A673 (cell line): Measurements from ENCODE around the gene PERM1. TPM values are rescaled to one million over a fixed set of nuclear protein-coding genes. Genes with fewer than 3 reads are reported as not detected.
A peak's percentile ranks its signal among the peaks of the same experiment; 100 is the strongest.
"Not testable (repeated sequence)": the region's sequence is repeated elsewhere in the genome, so short reads cannot be mapped to it uniquely, and the experiment has no call there.

Source experiments
- Bru-seq: library from RNA; stranded (reverse); fragments of 400-500 nt; gene quantifications from one replicate; lab custom pipeline; 2021; lab: Mats Ljungman, UMichigan
- BruChase-seq, 2 experiments: library from RNA; stranded (reverse); fragments of 400-500 nt; gene quantifications; one replicate each; lab custom pipeline; 2021; lab: Mats Ljungman, UMichigan
- BruUV-seq: library from RNA; stranded (reverse); fragments of 400-500 nt; replicated peaks from 2 replicates; lab custom pipeline; 2021; lab: Mats Ljungman, UMichigan
- CTCF ChIA-PET: fragments of 300-600 bp; sonication (Branson Sonifier 250); formaldehyde crosslinking; loops from one replicate; lab custom pipeline; 2022; ENCODE audit warnings: antibody characterized with exemption; lab: Charles Lee
- POLR2A ChIA-PET: fragments of 300-600 bp; sonication (Branson Sonifier 250); formaldehyde crosslinking; loops from one replicate; lab custom pipeline; 2022; ENCODE audit warnings: antibody characterized with exemption; ENCODE audit not compliant: low non-redundant PET; lab: Charles Lee
- DNase-seq: peaks from one replicate; pipeline ENCODE4 v3.0.0-alpha.2; 2015; ENCODE audit warnings: low spot score
- H3K27ac ChIP-seq: fragments of 200-600 bp; sonication (generic); 2 replicates; pipeline ENCODE4 v1.5.1; 2016; ENCODE audit warnings: mixed run types, low read depth, mild to moderate bottlenecking, mixed read lengths, antibody characterized with exemption, low read length; ENCODE audit not compliant: poor library complexity, severe bottlenecking
- H3K27me3 ChIP-seq: fragments of 200-600 bp; sonication (generic); replicated peaks from 2 replicates; pipeline ENCODE4 v1.6.1; 2017; ENCODE audit warnings: mixed run types, low read depth, mild to moderate bottlenecking, mixed read lengths, antibody characterized with exemption, low read length; ENCODE audit not compliant: insufficient read depth, poor library complexity
- H3K36me3 ChIP-seq: fragments of 200-600 bp; sonication (generic); 2 replicates; pipeline ENCODE4 v1.6.1; 2016; ENCODE audit warnings: mixed run types, mild to moderate bottlenecking, mixed read lengths, antibody characterized with exemption, low read length; ENCODE audit not compliant: insufficient read depth, poor library complexity, severe bottlenecking
- H3K4me1 ChIP-seq: fragments of 200-600 bp; sonication (generic); 2 replicates; pipeline ENCODE4 v1.6.1; 2017; ENCODE audit warnings: mixed run types, mild to moderate bottlenecking, mixed read lengths, antibody characterized with exemption, low read length; ENCODE audit not compliant: insufficient read depth, poor library complexity, severe bottlenecking
- H3K4me3 ChIP-seq: fragments of 200-600 bp; sonication (generic); 2 replicates; pipeline ENCODE4 v1.5.1; 2016; ENCODE audit warnings: low read depth, mixed run types, mild to moderate bottlenecking, mixed read lengths, low read length; ENCODE audit not compliant: poor library complexity, severe bottlenecking
- H3K9me3 ChIP-seq: fragments of 200-600 bp; sonication (generic); 2 replicates; pipeline ENCODE4 v1.6.1; 2016; ENCODE audit warnings: mixed run types, low read depth, mild to moderate bottlenecking, mixed read lengths, antibody characterized with exemption, low read length; ENCODE audit not compliant: poor library complexity, severe bottlenecking
- CTCF ChIP-seq: fragments of 300-800, 200-600 bp; sonication (generic); conservative IDR thresholded peaks from 2 replicates; pipeline ENCODE4 v1.5.1; 2017; ENCODE audit warnings: low read depth, mild to moderate bottlenecking, antibody characterized with exemption, low read length, moderate library complexity, mixed read lengths
- EZH2 ChIP-seq: fragments of 200-600 bp; sonication (generic); IDR thresholded peaks from 2 replicates; pipeline ENCODE4 v1.6.1; 2017; ENCODE audit warnings: borderline replicate concordance, low read depth, mild to moderate bottlenecking, mixed read lengths, antibody characterized with exemption, low read length; ENCODE audit not compliant: poor library complexity, severe bottlenecking
- intact Hi-C: fragments of 100-400 bp; cut with micrococcal nuclease; formaldehyde crosslinking; loops from one replicate; pipeline ENCODE4 v1.10.0; 2022; ENCODE audit not compliant: unreplicated experiment
- long read RNA-seq: library from polyadenylated mRNA; stranded (forward); transcript quantifications from one replicate; pipeline ENCODE4 v2.0.0, GENCODE V29; 2022
- total RNA-seq: library from RNA; stranded (reverse); gene quantifications from 2 replicates; pipeline ENCODE4 v1.2.3, GENCODE V29; 2021

The PERM1 gene, protein sequence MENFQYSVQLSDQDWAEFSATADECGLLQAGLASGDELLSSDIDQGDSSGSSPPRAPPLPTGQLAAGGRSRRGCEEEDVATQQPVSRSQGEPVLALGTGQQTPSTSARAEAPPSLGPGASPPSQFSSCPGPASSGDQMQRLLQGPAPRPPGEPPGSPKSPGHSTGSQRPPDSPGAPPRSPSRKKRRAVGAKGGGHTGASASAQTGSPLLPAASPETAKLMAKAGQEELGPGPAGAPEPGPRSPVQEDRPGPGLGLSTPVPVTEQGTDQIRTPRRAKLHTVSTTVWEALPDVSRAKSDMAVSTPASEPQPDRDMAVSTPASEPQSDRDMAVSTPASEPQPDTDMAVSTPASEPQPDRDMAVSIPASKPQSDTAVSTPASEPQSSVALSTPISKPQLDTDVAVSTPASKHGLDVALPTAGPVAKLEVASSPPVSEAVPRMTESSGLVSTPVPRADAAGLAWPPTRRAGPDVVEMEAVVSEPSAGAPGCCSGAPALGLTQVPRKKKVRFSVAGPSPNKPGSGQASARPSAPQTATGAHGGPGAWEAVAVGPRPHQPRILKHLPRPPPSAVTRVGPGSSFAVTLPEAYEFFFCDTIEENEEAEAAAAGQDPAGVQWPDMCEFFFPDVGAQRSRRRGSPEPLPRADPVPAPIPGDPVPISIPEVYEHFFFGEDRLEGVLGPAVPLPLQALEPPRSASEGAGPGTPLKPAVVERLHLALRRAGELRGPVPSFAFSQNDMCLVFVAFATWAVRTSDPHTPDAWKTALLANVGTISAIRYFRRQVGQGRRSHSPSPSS
- 0.28 TPM in 1 of 2 replicates, not detected in the other for total RNA-seq
- Bru-seq, nascent RNA: percentile 15 among the genes with signal in this experiment
- percentile 14 among the genes with signal in this experiment for BruChase-seq, experiment 1, labeled RNA remaining after a 2-hour chase
- percentile 19 among the genes with signal in this experiment for BruChase-seq, experiment 2, labeled RNA remaining after a 6-hour chase
- long read RNA-seq: 0 reads

DNA sequence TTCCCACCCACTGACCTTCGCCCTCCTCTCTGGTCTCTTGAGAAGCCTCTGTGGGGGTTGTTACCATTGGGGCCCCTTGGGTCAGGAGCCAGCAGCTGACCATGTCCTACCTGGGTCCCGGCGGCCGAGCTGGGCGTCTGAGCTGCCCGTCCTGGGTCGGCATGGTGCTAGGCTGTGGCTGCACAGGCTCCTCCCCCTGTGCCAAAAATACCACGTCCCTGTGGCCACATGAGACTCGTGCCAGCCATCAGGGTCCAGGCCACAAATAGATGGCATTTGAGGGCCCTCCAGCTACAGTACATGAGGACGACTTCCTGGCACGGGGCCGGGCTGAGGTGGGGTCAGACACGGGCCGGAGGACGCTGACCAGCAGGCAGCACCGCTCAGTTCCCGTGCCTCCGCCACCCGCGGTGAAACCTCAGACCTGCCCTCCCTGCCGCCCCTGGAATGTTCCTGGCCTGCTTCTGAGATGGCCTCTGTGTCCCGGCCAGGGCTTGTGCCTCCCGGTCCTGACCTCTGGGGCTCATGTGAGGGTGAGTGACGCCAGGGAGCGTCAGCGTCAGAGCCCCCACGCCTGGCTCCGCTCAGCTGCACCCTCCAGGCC, at the start of gene PERM1:
Gene PERM1, minus strand, starts transcription at position 139 of the 604 bp plus-strand sequence. CDS start 1,064 bp downstream, outside the sequence.
- Histone ChIP-seq H3K36me3 (no peaks in the 10 kb centered on the region), H3K9me3 (no peaks in the 10 kb centered on the region), H3K4me1 (no peaks in the 10 kb centered on the region), H3K4me3 (no peak within 1 kb of the TSS), H3K27me3 (no peaks in the 10 kb centered on the region), H3K27ac (no peak within 1 kb of the TSS)
- CTCF ChIA-PET: no interaction called here
- no peak for TF ChIP-seq EZH2
- TF ChIP-seq CTCF: no peak
- DNase-seq: no peak
- POLR2A ChIA-PET: interaction anchor here (0.6 kb wide), 1 partner anchor 12 kb away, joined by 4 read pairs; no protein-coding TSS in a partner anchor
- intact Hi-C loops: loop anchor here (5.0 kb wide), 1 partner anchor 80 kb away; no protein-coding TSS in a partner anchor
- BruUV-seq: no TSS peak

DNA sequence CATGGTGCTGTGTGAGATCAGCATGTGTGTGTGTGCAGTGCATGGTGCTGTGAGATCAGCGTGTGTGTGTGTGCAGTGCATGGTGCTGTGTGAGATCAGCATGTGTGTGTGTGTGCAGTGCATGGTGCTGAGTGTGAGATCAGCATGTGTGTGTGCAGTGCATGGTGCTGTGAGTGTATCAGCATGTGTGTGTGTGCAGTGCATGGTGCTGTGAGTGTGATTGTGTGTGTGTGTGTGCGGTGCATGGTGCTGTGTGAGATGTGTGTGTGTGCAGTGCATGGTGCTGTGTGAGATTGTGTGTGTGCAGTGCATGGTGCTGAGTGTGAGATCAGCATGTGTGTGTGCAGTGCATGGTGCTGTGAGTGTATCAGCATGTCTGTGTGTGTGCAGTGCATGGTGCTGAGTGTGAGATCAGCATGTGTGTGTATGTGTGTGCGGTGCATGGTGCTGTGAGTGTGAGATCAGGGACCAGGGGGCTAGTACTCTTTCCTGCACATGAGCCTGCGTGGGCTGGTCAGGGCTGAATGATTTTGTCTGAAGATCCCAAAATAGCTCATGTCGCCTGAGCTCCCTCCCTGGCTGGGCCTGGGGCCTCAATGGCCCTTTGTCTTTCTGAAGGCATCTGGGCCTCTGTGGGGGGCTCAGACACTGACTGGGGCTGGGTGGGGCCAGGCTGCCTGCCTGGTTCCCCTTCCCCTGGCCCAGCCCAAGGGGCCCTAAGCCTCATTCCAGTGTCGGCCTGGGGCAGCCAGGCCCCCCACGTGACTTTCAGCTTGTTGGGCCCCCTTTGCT, 49.2 kb upstream of the PERM1 start:
- intact Hi-C loops: loop anchor here (10.0 kb wide), 1 partner anchor 84 kb away; the partner anchor contains the start of gene C1orf159

GRCh38 chr1:1027791-1028190, 45.9 kb upstream of the PERM1 start:
- BruUV-seq: no TSS peak
- no peak for DNase-seq
- POLR2A ChIA-PET: no interaction called here
- CTCF ChIA-PET: no interaction called here
- H3K27ac ChIP-seq: peak overlapping the region; percentile 27
- no peak overlapping the region for H3K4me3 ChIP-seq
- H3K27me3 ChIP-seq: no peaks in the 10 kb centered on the region
- peaks cover 7% of the 10 kb centered on the region for H3K36me3 ChIP-seq
- TF ChIP-seq EZH2 (no peak), CTCF (no peak)
- intact Hi-C loops: loop anchor here (10.0 kb wide), 1 partner anchor 277 kb away; the partner anchor contains the start of genes ACAP3 and PUSL1
- peaks cover 70% of the 10 kb centered on the region for H3K4me1 ChIP-seq
- no peaks in the 10 kb centered on the region for H3K9me3 ChIP-seq

More for the DNA sequence above, 49.2 kb upstream of the PERM1 start:
- H3K27me3 ChIP-seq, H3K9me3 ChIP-seq, H3K27ac ChIP-seq, H3K36me3 ChIP-seq, H3K4me3 ChIP-seq, BruUV-seq, DNase-seq, CTCF ChIA-PET, POLR2A ChIA-PET: not testable (repeated sequence)
- peaks cover 39% of the 10 kb centered on the region for H3K4me1 ChIP-seq
